SK-N-MC (cell line): ENCODE measurements around the gene PTPRR.

ENCODE experiments used
- EZH2 ChIP-seq: fragments of 200-600 bp; sonication (generic); IDR thresholded peaks from one replicate; pipeline ENCODE4 v1.6.1; 2017; ENCODE audit warnings: antibody characterized with exemption
- POLR2AphosphoS5 ChIP-seq: IDR thresholded peaks from 2 replicates; pipeline ENCODE4 v1.6.1; 2012; ENCODE audit warnings: mild to moderate bottlenecking, low read depth, low read length, borderline replicate concordance

- no peak for TF ChIP-seq POLR2AphosphoS5
- no peak for TF ChIP-seq EZH2
These were observed 77.6 kb downstream of the PTPRR start for GRCh38 chr12:70842942-70843341.
